ENCODE measurements around the gene SLC31A1.

Gene SLC31A1

DNA sequence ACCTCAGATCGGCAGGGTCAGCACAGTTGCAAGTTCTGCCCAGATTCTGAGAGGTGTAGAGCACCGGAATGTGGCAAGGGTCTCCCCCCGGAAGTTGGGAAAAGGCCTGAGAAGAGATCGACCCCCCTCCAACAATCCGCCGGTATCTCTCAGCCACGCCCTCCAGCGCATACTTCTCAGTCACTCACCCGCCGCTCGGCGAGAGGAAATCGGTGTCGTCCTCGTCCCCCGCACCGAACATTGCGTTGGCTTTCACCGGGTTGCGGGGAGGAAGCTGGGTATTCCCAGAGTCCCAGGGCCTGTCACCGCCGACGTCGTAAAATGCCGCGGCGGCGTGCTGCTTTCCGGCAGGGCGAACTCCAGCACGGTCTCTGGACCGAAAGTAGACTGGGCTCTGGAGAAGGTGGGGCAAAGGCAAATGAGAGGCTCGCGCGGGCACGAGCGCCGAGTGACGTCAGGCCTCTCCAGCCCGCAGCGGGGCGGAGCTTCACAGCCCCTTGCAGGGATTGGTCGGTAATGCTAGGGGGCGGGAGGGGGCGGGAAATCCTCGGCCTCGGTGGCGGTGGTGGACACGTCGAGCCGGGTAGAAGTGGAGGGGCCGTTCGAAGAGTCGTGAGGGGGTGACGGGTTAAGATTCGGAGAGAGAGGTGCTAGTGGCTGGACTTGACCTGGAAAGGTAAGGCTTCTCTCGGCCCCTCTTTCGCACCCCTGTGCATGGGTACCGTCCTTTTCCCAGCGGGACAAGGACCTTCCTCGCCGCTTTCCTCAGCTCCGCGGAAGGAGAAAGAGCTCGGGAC lies at the start of gene SLC31A1, which contains the start of gene FKBP15:
SLC31A1 (plus strand) TSS at position 542 of the 797 bp plus-strand sequence. CDS start 34,605 bp downstream, outside the sequence.
FKBP15 (minus strand) TSS at position 275 of the 797 bp plus-strand sequence; CDS start at position 241, 34 bp downstream.
- DNase-seq, result peak; percentile 93

GRCh38 chr9:113173341-113173740 lies 48.0 kb upstream of the SLC31A1 start:
- no peak for DNase-seq

DNA sequence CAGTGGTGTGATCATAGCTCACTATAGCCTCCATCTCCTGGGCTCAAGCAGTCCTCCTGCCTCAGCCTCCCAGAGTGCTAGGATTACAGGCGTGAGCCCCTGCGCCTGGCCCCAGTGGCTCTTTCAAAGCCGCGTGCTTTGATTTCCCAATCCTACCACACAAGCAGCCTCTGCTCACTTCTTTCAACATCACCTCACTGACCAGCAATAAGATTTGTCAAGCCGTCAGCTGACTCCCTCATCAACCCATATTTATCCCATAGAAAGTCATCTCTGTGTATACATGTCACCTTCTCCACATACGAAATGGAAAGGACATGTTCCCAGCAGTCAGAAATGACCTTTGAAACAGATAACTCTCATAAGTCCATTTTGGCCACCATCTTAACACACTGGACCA lies 44.5 kb upstream of the SLC31A1 start:
- no peak for DNase-seq

- DNase-seq, result no peak
Measured at GRCh38 chr9:113177251-113177650, 44.1 kb upstream of the SLC31A1 start.

- no peak for DNase-seq
Measured at GRCh38 chr9:113178087-113178486, 43.3 kb upstream of the SLC31A1 start.

DNA sequence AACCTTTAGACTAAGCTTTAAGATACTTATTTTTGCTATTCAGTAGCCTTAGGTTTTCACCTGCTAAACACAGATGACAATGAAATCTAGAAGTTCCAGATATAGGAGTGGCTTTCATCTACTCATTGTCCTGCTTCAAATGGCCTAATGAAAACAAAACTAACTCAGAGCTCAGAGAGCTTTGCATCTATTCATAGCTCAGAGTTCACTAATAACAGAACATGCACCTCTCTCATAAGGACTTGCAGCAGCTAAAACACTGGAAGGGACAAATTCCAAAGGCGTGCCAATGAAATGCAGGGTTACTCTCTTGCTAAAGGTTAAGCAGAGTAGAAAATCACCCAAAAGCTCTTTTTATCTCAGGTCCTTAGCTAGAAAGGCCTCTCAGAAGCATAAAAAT lies 41.5 kb upstream of the SLC31A1 start:
- no peak for DNase-seq

DNA sequence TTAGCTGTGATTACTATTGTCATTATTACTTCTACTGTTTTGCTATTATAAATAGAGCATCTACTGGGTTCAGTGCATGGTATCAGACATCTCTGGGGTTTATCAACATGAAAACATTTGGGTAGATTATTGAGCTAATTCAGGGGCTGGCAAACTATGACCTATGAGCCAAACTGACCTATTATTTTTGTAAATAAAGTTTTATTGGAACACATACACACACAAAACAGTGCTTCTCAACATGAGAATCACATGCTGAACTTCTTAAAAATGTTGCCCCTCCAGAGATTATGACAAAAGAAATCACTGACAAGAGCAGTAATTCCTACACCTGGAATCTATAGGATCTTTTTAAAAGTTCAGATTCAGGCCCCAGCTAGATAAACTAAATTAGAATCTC lies 40.2 kb upstream of the SLC31A1 start:
- no peak for DNase-seq

- no peak for DNase-seq
Measured at GRCh38 chr9:113183956-113184488, 37.3 kb upstream of the SLC31A1 start.

- DNase-seq, result no peak
Measured at GRCh38 chr9:113184539-113184938, 36.8 kb upstream of the SLC31A1 start.

- DNase-seq, result no peak
Measured at GRCh38 chr9:113185271-113185670, 36.1 kb upstream of the SLC31A1 start.

GRCh38 chr9:113186137-113186755 lies 35.1 kb upstream of the SLC31A1 start:
- DNase-seq, result no peak

DNA sequence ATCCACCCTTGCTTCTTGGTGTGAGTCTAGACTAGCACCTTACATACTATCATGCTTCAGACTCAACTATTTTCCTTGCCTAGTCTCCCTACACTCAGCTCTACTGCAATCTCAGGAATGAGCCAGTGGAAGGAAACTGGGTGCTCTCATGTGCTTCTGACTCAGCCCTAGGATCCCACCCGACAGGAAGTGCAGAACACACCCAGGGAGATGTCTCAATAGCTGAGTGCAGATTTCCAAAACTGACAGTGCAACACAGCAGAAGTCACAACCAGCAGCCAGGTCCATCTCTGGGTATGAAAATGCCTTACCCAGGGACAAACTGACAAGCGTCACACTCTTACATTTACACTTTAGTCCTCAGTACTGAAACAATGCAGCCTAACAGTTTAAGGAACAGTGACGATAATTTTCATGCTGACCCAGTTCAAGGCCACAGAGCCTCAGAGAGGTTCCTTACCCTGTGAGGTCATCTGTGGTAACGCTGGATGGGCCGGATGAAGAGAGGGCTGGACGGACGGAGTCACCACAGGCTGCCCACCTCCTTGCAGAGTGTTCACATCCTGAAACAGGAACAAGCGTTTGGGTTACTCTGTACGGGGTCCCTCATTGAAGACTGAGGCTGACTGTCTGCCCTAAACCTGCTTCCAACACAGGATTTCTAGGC lies 33.3 kb upstream of the SLC31A1 start:
- DNase-seq, result no peak

- DNase-seq, result no peak
Measured at GRCh38 chr9:113192455-113192854, 28.9 kb upstream of the SLC31A1 start.

DNA sequence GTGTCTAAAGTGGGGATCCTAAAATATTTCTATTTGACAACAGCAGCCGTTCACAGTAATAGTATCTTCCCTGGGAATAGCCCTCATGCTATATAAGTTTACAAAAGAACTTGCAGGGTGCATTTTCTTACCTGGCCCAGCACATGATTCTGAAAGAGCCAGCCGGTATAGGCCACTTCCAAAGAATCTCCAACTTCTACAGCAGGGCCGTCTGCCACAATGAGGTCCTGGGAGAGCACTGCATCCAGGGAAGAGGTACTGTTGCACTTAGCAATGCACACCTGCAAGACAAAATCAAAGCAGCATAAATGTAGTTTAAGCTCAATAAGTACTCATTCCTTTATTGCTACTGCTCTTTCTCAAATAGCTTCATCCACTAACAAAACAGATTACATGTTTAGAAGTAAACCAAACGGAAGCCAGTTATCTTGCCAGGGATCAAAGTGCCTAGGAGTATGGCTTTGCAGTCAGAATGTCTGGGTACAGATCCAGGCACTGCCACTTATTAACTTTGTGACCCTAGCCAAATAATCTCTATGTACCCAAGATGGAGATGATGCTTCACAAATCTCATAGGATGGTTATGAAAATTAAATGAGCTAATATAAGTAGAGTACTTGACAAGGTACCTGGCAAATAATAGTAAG lies 21.5 kb upstream of the SLC31A1 start:
- DNase-seq, result no peak

GRCh38 chr9:113205432-113205831 lies 15.9 kb upstream of the SLC31A1 start:
- DNase-seq, result no peak

- DNase-seq, result no peak
Measured at GRCh38 chr9:113205861-113206260, 15.5 kb upstream of the SLC31A1 start.

GRCh38 chr9:113210815-113211214 lies 10.5 kb upstream of the SLC31A1 start:
- DNase-seq, result no peak

DNA sequence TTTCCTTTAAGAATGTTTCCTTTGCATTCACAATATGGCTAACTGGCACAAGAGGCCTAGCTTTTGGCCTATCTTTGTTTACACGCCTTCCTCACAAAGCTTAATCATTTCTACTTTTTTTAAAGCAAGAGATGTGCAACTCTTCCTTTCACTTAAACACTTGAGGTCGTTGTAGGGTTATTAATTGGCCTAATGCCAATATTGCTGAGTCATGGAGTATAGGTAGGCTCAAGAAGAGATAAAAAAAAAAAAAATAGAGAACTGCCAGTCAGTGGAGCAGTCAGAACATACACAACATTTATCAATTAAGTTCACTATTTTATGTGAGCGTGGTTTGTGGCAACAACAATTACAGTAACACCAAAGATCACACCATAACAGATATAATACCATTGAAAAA lies 6.2 kb upstream of the SLC31A1 start:
- DNase-seq, result no peak

DNA sequence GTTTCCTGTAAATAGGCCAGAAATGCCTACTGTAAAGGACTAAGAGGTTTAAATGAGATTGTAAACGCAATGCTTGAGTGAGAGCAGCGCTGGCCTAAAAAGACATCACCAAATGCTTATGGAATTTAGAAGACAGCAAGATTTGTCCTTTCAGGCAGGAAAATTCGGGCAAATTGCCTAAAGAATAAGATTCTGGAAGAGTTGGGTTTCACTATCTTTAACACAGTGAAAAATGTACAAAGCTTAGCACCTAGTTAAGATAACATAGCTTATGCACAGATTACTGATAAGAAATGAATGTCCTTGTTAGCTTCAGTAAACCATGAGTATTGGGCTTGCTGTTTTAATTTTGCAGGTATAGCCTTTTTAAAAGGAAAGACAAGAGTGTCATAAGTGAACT lies 4.9 kb upstream of the SLC31A1 start:
- DNase-seq, result no peak

GRCh38 chr9:113219186-113219936 lies 2.0 kb upstream of the SLC31A1 start:
- no peak for DNase-seq

GRCh38 chr9:113219969-113220368 lies 1.4 kb upstream of the SLC31A1 start:
- DNase-seq, result no peak

- DNase-seq, result no peak
Measured at GRCh38 chr9:113220467-113221002, 809 bp upstream of the SLC31A1 start.

All from NCI-H1105 treated with DMSO at 0.1 percent for 48 hours (cell line).